Measurements from ENCODE around the gene ZNF611.
"Not testable (repeated sequence)": the region's sequence is repeated elsewhere in the genome, so short reads cannot be mapped to it uniquely, and the experiment has no call there.

The ZNF611 gene

DNA sequence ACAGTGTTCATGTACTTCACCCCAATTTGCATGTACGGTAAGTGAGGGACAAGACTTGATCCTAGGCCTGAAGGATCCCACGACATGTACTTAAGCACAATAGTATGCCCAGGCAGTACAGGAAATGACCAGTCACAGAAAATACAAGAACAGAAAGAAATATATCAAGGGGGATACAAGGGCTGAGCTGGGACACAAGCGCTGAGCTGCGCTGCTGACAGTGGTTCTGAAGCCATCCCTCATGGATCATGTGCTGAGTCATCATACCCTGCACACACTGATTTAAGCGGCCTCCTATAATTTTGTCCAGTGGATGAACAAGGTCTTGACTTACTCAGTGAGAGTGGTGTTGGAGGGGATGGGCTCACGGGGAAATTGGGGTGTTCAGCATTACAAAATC, 59.6 kb downstream of the ZNF611 start:
- not testable (repeated sequence) for DNase-seq

DNA sequence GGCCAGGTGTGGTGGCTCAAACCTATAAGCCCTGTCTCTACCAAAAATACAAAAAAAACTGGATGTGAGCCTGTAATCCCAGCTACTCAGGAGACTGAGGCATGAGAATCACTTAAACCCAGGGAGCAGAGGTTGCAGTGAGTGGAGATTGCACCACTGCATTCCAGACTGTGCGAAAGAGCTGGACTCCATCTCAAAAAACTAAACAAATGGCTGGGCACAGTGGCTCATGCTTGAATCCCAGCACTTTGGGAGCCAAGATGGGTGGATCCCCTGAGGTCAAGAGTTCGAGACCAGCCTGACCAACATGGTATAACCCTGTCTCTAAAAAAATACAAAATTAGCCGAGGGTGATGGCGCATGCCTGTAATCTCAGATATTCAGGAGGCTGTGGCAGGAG, 61.8 kb downstream of the ZNF611 start:
- DNase-seq, result no peak

DNA sequence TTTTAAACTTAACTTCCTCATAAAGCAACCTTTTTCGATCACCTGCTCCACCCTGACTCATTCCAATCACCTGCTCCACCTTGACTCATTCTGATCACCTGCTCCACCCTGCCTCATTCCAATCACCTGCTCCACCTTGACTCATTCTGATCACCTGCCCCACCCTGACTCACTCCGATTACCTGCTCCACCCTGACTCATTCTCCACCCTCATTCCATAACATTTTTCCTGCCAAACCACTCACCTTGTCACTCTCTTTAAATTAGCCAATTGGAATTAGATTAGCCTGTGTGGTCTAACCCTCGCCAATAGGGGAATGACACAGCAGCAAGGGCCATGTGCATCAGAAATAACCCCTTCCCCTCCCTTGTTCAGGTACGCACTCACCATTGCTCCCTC, 64.8 kb downstream of the ZNF611 start:
- no peak for DNase-seq

DNA sequence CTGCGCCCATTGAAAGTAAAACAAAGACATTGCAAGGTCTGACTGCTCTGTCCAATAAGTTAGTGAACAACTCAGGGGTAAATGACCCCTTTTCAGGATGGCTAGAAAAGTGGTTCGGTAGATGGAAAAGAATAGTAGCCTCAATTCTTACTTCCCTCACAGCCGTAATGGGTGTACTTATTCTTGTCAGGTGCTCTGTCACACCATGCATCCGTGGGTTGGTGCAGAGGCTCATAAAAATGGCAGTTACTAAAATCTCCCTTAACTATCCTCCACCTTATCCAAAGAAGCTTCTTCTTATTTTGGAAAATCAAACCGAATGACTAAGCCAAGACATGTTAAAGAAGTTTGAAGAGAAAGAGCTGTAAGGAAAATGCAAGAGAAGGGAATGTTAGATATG, 65.3 kb downstream of the ZNF611 start:
- DNase-seq, result no peak

DNA sequence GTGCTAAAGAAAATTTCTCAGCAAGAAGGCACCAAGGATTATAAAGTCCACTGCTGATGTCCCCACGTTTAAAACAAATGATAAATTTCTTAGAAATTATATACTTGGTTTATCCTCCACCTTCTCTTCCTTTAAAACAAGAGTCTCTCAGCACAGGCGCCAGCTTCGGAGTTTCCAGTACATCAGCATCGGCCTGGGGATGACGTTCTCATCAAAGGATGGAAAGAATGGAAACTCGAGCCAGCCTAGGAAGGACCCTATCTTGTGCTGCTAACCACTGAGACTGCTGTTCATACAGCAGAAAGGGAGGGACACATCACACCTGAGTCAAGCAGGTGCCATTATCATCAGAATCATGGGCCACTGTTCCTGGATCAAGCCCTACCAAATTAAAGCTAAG, 66.9 kb downstream of the ZNF611 start:
- no peak for DNase-seq

DNA sequence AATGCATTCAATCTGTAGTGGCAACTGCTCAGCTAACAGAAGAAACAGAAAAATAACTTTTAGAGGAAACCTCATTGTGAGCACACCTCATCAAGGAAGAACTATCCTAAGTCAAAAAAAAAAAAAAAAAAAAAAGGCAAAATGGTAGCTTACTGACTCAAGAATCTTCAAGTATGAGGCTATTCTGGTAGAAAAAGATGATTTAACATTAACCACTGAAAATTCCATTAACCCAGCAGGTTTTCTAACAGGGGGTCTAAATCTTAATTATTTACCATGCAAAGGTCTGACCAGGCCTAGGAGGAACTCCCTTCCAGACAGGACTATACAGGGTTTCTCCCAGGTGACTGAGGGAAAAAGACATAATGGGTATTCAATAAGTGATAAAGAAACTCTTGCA, 68.3 kb downstream of the ZNF611 start:
- DNase-seq, result no peak

DNA sequence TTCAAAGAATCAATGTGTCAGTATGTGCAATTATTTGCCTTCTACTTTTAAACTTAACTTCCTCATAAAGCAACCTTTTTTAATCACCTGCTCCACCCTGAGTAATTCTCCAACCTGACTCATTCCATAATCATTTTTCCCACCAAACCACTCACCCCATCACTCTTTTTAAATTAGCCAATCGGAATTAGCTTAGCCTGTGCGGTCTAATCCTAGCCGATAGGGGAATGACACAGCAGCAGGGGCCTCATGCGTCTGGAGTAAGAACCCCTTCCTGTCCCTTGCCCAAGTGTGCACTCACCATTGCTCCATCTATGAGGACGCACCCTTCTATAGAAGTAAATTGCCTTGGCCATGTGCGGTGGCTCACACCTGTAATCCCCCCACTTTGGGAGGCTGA, 69.3 kb downstream of the ZNF611 start:
- no peak for DNase-seq

DNA sequence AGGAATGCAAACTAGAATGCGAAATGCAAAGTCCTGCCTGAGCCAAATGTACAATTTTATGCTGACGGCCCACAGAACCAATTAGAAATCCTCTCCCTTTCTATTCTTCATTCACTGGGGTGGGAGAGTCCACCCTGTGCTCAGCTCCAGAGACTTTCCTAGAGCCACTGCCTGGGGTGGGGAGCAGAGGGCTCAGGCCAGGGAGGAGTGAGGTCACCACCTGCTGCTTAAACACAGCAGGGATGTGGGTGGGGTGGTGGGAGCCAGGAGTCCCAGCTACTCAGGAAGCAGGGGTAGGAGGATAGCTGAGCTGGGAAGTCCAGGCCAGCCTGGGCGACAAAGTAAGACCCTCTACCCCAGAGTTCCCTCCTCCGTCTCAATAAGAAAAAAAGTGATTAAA, 69.8 kb downstream of the ZNF611 start:
- no peak for DNase-seq

DNA sequence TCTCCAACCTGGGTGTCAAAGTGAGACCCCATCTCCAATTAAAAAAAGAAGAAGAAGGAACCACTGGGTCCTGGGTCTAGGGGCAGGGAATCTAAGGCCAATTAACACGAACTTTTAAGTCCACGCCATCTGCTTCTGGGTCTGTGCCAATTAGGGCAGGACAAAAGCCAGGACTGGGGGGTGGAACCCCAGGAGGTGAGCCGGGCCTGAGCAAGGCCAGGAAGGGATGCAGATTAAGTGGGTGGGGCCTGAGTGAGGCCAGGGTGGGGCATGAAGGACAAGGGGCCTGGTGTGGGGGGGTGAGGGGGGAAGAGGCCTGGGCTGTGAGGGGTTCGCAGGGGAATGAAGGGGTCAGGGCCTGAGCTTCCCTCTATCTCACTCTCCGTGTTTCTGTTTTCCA, 70.4 kb downstream of the ZNF611 start:
- DNase-seq, result no peak

DNA sequence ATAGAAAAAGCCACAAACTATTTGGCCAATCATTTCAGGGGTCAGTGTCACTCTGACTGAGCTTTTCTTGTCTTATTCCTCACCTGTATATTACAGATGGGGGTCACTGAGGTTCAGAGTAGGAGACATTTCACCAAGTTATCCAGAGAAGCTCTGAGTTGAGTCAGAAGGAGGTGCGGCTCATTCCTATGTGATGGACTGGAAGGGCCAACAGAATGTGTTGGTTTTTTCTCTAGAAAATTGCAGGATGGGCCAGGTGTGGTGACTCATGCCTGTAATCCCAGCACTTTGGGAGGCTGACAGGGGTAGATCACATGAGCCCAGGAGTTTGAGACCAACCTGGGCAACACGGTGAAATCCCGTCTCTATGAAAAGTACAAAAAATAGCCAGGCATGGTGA, 72.2 kb downstream of the ZNF611 start:
- no peak for DNase-seq

DNA sequence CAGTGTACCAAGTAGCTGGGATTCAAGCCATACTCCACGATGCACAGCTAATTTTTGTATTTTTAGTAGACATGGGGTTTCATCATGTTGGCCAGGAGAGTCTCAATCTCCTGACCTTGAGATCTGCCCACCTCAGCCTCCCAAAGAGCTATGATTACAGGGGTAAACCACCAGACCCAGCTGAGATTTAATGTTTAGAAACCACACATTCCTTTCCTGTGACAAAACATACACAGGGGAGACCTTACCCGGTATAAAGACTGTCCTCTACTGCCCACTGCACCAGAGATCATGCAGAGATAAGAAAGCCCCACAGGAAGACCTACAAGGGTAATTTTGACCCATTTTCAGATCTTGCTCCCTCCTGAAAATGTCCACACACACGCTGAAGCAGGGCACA, 73.9 kb downstream of the ZNF611 start:
- DNase-seq, result no peak

DNA sequence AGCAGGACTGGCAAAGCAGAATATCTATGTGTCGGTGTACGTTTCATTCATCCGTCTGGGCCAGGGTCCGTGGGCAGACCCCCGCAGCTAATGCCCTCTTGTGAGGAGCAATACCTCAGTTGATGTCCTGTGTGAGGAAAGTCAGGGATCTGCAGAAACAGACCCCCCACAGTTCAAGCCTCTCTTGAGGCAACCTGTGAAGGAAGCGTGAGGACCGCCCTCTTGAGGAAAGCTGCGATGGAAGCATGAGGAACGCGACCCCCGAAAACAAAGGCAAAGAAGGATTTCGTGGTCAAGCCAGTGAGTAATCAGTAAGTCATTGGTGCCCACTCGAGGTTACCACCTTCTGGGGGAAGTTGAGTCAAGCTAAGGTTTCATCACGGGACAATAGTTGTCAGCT, 75.8 kb downstream of the ZNF611 start:
- no peak for DNase-seq

DNA sequence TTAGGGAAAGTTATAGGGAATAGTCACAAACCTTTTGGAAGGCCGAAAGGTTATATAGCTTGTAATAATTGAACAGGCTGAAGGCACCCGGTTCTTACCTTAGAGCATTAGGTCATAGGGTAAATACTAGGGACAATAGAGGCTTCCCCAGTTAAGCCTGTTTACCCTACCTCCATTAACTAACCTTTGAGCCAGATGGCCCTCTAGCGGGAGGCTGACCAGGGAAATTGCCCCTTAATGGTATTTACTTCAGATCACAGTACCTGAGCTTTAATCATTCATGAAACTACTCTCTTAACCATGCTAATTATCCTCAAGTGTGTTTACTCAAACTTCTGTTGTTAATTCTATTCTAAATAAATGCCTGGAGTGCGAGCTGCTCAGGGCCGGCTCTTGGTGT, 76.2 kb downstream of the ZNF611 start:
- DNase-seq, result no peak

DNA sequence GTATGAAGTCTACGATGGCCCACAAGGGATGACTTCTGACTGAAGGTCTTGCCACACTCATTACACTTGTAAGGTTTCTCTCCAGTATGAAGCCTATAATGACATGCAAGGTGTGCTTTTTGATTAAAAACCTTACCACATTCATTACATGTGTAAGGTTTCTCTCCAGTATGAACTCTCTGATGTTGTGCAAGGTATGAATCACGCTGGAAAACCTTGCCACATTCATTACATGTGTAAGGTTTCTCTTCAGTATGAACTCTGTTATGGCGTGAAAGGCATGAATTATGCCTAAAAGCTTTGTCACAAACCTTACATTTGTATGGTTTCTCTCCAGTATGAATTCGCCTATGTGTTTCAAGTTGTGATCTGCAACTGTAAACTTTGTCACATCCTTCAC, 81.7 kb downstream of the ZNF611 start:
- no peak for DNase-seq
